ENCODE measurements around the gene ARL5A. TPM values are rescaled to one million over a fixed set of nuclear protein-coding genes. Genes with fewer than 3 reads are reported as not detected.

ARL5A gene
- total RNA-seq, 1 donor from 2014 or later = 42.2 TPM

- Mint-ChIP-seq H3K36me3 (ENCODE audit: low read depth, unreplicated experiment) (no peaks in the 10 kb centered on the region), H3K4me3 (ENCODE audit: unreplicated experiment) (no peak overlapping the region), H3K4me1 (ENCODE audit: unreplicated experiment) (no peaks in the 10 kb centered on the region), H3K27ac (ENCODE audit: unreplicated experiment) (no peak overlapping the region), H3K27me3 (ENCODE audit: unreplicated experiment) (no peaks in the 10 kb centered on the region), H3K9me3 (ENCODE audit: unreplicated experiment) (no peaks in the 10 kb centered on the region)
- DNase-seq (ENCODE audit: low spot score) = no peak
- no peak for TF ChIP-seq CTCF (IDR thresholded peaks at IDR 0.05; ENCODE audit: unreplicated experiment)
These were observed 33.0 kb upstream of the ARL5A start for GRCh38 chr2:151861174-151861573.

DNA sequence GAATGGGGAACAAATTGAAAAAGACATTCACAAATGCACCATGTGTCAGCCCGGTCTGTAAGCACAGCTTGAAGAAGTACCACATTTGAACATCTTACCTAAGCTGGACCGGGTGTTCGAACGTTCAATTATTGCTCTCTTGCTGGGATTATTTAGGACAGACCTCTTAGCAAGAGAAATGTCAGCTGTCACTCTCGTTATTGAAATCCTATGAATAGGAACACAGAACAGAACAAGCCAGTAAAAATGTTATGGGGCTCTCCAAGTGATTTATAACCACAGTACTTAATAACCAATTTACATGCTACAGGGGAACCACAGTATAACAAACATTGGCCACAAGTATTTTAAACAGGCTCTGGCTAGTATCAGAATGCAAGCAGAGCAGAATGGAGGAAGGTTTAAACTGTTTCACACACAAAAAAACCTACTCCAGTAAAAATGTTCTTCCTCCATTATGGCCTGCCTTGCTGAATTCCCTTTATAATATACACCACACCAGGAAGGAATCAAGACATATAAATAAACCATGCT lies 32.5 kb upstream of the ARL5A start:
- Mint-ChIP-seq H3K4me1 (ENCODE audit: unreplicated experiment) (no peaks in the 10 kb centered on the region), H3K4me3 (ENCODE audit: unreplicated experiment) (no peak overlapping the region), H3K9me3 (ENCODE audit: unreplicated experiment) (no peaks in the 10 kb centered on the region), H3K27ac (ENCODE audit: unreplicated experiment) (no peak overlapping the region), H3K27me3 (ENCODE audit: unreplicated experiment) (no peaks in the 10 kb centered on the region), H3K36me3 (ENCODE audit: low read depth, unreplicated experiment) (no peaks in the 10 kb centered on the region)
- DNase-seq (ENCODE audit: low spot score) = no peak
- TF ChIP-seq CTCF (IDR thresholded peaks at IDR 0.05; ENCODE audit: unreplicated experiment) = no peak

DNA sequence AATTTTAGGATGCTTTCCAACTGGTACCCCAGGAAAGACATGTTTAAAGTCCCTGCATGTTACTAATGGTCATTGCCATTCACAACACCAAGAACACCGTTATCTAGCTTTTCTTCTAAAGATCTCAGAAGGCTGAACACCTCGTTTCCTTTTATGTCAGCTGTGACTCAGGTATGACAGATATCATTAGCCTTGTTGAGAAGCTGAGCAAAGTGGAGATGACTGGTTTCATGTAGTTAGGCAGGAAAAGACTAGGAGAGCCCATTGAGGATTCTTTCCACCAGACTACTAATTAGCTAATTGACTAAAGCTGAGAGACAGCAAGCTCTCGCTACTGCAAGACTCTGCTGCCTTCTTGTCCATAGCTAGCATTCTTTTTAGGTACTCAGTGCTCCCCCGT lies 32.0 kb upstream of the ARL5A start:
- Mint-ChIP-seq H3K9me3 (ENCODE audit: unreplicated experiment) (no peaks in the 10 kb centered on the region), H3K36me3 (ENCODE audit: low read depth, unreplicated experiment) (no peaks in the 10 kb centered on the region), H3K27me3 (ENCODE audit: unreplicated experiment) (no peaks in the 10 kb centered on the region), H3K27ac (ENCODE audit: unreplicated experiment) (no peak overlapping the region), H3K4me1 (ENCODE audit: unreplicated experiment) (no peaks in the 10 kb centered on the region), H3K4me3 (ENCODE audit: unreplicated experiment) (no peak overlapping the region)
- no peak for DNase-seq (ENCODE audit: low spot score)
- TF ChIP-seq CTCF (IDR thresholded peaks at IDR 0.05; ENCODE audit: unreplicated experiment) = no peak

GRCh38 chr2:151857650-151858049 lies 29.4 kb upstream of the ARL5A start:
- H3K36me3 Mint-ChIP-seq (ENCODE audit: low read depth, unreplicated experiment) = no peaks in the 10 kb centered on the region
- no peak for DNase-seq (ENCODE audit: low spot score)
- no peaks in the 10 kb centered on the region for H3K27me3 Mint-ChIP-seq (ENCODE audit: unreplicated experiment)
- H3K9me3 Mint-ChIP-seq (ENCODE audit: unreplicated experiment) = no peaks in the 10 kb centered on the region
- no peak overlapping the region for H3K4me3 Mint-ChIP-seq (ENCODE audit: unreplicated experiment)
- TF ChIP-seq CTCF (IDR thresholded peaks at IDR 0.05; ENCODE audit: unreplicated experiment) = no peak
- no peaks in the 10 kb centered on the region for H3K4me1 Mint-ChIP-seq (ENCODE audit: unreplicated experiment)
- H3K27ac Mint-ChIP-seq (ENCODE audit: unreplicated experiment) = no peak overlapping the region

DNA sequence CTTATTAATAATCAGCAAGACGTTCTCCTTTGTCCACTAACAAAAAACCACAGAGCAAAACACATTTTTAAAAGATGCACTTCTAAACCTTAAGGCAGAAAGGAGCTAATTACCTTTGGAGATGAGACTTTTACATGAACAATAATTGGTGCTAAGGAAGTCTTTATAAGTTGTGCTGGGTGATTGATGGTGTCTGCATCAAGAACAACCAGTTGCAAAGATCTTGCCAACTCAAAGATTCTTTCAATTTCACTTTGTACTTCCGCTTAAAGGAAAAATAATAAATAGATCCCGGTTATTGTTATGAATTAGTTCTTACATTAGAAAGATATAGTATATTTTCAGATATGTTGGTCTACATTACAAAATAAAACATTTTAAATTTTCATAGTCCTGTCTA lies 26.9 kb upstream of the ARL5A start:
- no peak for TF ChIP-seq CTCF (IDR thresholded peaks at IDR 0.05; ENCODE audit: unreplicated experiment)
- Mint-ChIP-seq H3K36me3 (ENCODE audit: low read depth, unreplicated experiment) (no peaks in the 10 kb centered on the region), H3K9me3 (ENCODE audit: unreplicated experiment) (no peaks in the 10 kb centered on the region), H3K27me3 (ENCODE audit: unreplicated experiment) (no peaks in the 10 kb centered on the region), H3K27ac (ENCODE audit: unreplicated experiment) (no peak overlapping the region), H3K4me1 (ENCODE audit: unreplicated experiment) (no peaks in the 10 kb centered on the region), H3K4me3 (ENCODE audit: unreplicated experiment) (no peak overlapping the region)
- DNase-seq (ENCODE audit: low spot score) = no peak
